GM10266 (cell line): Measurements from ENCODE around the gene SEMA4D.

ENCODE experiments used
- DNase-seq: peaks from one replicate; pipeline ENCODE4 v3.0.0; 2012; ENCODE audit errors: extremely low spot score
- TF ChIP-seq, protein P1 (sequence below): IDR thresholded peaks from 2 replicates; pipeline ENCODE4 v1.5.1; 2012; ENCODE audit warnings: mild to moderate bottlenecking, low read depth; ENCODE audit not compliant: control insufficient read depth, insufficient read depth; ENCODE audit errors: missing control alignments

Gene SEMA4D

DNA sequence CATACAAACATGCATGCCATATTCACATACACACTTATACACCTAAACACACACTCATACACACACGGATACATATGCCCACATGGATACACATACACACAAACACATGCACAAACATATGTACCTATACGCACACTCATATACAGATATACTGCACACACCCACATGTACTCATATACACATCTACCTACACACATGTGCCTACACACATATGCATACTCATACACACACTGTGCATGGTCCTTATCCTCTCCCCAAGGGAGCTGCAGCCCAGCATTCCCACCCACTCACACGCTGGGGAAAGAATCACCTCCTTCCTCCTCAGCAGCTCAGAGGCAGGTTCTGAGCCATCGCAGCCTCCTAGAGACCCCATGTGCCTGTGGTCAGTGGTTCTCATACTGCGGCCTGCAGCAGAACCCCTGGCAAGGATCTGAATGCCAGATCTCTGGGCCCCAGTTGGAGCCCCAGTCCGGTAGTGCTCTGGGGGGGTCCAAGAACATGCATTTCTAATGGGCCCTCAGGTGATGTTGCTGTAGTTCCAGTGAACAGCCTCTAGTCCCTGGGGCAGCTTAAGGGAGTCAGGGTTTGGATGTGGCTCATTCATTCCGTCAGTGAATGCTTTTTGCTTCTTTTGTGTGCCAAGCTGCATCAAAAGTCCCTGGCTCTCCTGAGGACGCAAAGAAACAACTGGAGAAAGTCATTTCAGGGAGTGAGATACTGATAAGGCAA, 39.0 kb downstream of the SEMA4D start:
- no peak for DNase-seq
- TF ChIP-seq, protein P1, sequence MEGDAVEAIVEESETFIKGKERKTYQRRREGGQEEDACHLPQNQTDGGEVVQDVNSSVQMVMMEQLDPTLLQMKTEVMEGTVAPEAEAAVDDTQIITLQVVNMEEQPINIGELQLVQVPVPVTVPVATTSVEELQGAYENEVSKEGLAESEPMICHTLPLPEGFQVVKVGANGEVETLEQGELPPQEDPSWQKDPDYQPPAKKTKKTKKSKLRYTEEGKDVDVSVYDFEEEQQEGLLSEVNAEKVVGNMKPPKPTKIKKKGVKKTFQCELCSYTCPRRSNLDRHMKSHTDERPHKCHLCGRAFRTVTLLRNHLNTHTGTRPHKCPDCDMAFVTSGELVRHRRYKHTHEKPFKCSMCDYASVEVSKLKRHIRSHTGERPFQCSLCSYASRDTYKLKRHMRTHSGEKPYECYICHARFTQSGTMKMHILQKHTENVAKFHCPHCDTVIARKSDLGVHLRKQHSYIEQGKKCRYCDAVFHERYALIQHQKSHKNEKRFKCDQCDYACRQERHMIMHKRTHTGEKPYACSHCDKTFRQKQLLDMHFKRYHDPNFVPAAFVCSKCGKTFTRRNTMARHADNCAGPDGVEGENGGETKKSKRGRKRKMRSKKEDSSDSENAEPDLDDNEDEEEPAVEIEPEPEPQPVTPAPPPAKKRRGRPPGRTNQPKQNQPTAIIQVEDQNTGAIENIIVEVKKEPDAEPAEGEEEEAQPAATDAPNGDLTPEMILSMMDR = no peak

- TF ChIP-seq, protein P1 = no peak
- no peak for DNase-seq
Observed at GRCh38 chr9:89457376-89457855, 40.5 kb downstream of the SEMA4D start.

GRCh38 chr9:89455356-89455824, 42.5 kb downstream of the SEMA4D start:
- no peak for DNase-seq
- TF ChIP-seq, protein P1 = no peak

- no peak for DNase-seq
Observed at GRCh38 chr9:89454498-89455355, 43.2 kb downstream of the SEMA4D start.

DNA sequence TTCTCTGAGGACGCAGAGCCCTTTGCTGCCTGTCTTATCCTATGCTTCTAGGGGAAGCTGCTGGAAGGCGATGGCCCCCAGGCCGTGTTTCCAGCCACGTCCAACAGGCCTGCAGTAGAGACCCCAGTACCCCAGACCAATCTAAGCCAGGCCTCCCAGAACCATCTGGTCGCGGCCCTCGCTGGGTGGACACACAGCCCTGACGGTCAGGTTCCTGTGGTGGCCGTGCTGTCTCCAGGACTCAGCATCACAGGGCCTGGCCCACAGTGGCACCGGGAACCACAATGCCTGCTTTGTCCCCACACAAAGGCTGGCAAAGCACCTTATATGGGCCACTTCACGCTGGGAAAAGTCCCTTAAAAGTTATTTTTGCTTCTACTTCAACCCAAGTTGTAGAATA, 44.5 kb downstream of the SEMA4D start:
- TF ChIP-seq, protein P1 = no peak
- no peak for DNase-seq

More at GRCh38 chr9:89454498-89455355, 43.2 kb downstream of the SEMA4D start:
- TF ChIP-seq, protein P1 = no peak

GRCh38 chr9:89452561-89452960, 45.4 kb downstream of the SEMA4D start:
- DNase-seq = no peak
- TF ChIP-seq, protein P1 = no peak
